ENCODE data around the gene CADM2.
"Not testable (repeated sequence)": the region's sequence is repeated elsewhere in the genome, so short reads cannot be mapped to it uniquely, and the experiment has no call there.

Gene CADM2

DNA sequence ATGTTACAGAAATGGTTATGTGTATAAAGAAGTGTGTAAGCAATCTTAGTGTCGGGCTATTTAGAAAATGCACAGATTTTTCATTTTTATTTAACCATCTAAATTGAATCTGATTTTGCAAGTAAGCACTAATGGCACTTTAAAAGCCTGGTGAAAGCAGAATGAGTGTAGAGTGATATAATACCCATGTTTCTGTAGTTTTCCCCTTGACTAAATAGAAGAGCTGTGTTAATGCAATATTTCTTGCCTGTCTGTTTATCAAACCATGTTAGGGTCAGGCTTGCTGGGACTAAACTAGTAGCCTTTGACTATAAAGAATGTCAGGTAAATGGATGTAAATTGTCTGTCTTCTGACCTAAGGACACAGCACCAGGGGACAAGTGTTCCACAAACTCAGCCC, 714.0 kb downstream of the CADM2 start:
- DNase-seq (ENCODE audit: low spot score), result no peak

DNA sequence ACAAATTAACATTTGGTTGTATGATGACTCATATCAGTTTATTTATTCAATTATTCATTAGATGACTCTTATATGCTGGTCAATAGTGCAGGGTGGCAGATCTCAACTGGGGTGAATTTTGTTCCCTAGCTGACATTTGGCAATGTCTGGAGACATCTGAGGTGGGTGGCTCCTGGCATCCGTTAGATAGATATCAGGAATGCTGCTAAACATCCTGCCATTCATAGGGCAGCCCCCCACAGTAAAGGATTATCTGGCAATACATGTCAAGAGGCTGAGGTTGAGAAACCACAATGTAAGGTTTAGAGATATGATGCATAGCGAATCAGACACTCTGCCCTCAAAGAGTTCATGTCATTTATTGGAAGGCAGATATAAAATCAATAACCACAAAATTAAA, 719.9 kb downstream of the CADM2 start:
- no peak for DNase-seq (ENCODE audit: low spot score)

DNA sequence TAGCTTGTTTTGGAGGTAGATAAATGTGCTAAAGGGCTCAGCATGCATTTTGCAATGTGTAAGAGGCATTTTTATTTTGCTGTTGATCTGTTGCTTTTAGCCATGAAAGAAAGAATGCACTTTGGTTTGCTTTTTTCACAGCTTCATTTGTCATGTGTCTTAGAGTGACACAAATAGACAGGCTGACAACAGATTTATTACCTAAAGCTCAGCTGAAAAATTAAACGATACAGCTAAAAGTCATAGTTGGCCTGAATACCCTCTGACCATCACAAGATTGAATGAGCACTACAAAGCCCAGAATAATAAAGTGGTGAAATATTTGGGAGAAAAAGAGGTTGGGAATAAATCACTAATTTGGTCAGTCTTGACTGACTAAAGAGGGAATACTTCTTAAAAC, 723.1 kb downstream of the CADM2 start:
- no peak for DNase-seq (ENCODE audit: low spot score)

DNA sequence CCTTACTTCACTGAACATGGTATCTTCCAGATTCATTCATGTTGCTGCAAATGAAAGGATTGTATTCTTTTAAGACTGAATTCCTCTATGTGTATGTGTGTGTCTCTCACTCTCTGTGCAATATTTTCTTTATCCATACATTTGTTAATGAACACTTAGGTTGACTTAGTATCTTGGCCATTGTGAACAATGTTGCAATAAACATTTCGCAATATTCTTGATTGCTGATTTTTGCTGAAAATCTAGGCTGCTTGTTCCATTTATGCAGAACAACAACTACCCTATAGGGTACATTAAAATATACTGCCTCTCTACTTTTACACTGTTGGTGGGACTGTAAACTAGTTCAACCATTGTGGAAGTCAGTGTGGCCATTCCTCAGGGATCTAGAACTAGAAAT, 732.4 kb downstream of the CADM2 start:
- no peak for DNase-seq (ENCODE audit: low spot score)

DNA sequence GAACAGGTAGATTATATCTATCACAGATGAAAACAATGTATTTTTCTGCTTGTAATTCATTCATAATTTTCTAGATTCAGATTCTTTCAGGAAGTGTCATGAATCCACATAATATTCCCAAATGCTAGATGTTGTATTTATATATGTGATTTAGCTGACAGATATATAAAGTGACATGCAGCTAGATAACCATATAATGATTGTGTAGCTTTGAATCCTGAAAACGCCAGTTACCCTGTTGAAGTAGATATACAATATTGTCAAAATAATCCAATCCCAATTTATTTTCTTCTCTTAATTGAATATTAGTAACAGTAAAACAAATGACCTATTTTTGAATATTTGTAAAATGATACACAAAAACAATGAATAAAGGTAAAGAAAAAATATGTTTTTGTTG, 738.4 kb downstream of the CADM2 start:
- DNase-seq (ENCODE audit: low spot score), result no peak

DNA sequence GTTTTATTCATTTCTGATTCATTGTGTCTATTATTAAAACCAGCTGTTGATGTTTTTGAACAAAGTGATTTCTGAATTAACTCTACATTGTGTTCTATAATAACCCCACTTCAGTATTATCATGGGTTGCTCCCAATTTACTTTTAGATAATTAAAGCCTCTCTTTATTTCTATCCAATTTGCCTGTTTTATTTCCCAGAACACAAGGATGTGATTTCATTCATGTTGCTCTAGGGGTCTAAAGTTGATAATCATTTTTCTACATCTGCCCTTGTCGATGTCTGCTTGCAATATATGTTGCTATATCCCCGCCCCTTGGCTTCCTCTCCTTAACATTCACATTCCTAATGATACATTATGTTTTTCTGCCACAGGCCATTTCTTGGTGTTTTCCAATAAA, 747.3 kb downstream of the CADM2 start:
- no peak for DNase-seq (ENCODE audit: low spot score)

DNA sequence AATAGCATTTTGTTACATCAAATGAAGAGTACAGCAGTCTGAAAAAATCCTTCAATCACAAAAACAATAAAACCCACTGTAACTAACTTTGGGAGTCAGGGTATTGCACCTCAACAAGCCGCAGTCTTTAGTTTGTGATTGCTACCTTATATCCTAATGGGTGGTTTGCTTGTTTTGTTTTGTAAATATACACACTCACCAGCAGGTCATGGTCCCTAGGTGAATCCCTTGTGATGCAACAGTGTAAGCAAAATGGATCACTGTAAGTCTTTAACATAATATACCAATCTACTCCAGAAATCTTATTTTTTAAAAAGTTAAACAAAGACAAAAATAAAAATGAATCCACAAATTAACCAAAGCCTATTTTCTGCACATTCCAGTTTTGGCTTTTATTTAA, 749.5 kb downstream of the CADM2 start:
- not testable (repeated sequence) for DNase-seq (ENCODE audit: low spot score)

DNA sequence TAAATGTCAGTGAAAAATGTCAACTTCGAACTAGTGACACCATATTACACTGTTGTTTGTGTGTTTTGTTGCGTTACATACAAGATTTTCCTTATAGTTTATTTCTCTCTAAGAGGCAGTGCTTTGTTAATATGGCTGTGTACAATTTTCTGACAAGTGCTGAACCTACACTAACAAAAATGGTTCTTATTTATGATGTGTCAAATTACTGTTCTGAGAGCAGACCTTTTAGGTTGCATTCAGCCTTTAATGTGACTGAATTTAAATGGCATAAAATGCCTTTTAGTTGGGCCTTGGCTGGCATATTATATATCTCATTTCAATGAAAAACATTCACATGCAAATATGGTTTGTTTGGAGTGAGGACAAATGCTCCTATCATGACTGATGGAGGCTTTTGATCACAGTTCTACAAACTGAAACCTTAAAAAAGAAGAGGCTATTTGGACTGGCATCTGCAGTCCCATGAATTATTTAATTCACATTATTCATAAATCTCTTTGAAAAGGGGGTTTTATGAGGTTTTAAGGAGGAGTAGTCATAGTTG, 750.6 kb downstream of the CADM2 start:
- no peak for DNase-seq (ENCODE audit: low spot score)

DNA sequence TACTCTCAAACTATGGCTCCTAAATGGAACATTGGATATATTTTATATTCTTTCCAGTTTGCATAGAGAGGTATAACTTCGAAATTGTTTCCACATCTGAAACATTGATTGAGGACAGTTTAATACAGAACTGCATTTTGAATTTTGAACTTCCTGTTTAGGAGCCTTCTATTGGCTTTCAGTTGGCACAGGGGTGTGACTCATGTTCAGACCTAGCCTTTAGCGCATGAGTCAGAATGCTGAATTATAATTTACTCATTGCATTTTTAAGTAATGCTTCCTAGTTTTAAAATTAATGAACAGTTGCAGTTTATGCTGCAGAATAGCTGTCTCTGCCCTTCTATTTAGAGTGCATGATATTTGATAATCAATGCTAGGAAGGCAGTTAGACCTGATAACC, 751.7 kb downstream of the CADM2 start:
- DNase-seq (ENCODE audit: low spot score), result no peak

DNA sequence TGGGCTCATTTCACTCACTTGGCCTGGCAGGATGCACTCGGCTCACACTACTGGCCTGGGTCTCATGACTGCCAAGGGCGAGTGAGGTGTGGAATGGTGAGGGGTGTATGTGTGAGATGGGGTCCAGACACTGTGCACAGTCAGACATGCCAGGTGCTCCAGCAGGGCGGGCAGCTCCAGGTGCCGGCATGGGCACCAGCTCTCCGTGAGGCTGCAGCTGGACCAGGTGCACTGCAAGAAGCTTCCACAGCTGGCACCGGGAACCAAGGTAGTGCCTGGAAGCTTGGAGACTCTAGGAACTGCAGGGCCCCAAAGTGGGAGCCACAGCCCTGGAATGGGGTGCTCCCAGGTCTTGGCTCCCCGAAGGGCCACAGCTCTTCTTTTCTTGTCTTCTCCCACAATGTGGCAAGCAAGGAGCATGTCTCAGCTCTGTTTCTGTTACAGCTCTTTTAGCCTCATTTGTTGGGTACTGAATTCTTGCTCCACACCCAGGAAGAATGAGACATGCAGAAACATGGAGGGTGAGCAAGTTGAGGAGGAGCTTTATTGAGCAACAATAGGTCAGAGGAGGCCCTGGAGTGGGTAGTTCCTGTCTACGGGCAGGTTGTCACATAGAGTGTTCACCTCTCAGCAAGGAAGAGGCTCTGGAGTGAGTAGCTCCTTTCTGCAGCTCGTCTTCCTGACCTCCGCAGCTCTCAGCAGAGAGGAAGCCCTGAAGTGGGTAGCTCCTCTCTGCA, 762.8 kb downstream of the CADM2 start:
- no peak for DNase-seq (ENCODE audit: low spot score)

DNA sequence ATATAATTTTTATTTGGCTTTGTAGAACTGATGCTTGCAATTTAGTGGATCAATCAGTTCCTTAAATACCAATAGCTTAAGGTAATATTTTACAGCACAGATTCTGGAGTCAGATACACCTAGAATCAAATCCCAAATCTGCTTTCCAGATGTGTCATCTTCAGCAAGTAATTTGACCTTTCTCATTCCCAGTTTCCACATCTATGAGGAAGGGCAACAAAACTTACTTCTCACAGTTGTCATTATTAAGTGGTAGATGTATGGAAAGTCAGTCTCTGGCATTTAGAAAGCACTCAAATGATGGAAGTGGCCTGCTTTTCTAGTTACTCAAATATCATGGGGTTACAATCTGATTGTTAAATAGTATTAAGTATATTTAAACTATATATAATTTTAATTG, 767.0 kb downstream of the CADM2 start:
- no peak for DNase-seq (ENCODE audit: low spot score)

DNA sequence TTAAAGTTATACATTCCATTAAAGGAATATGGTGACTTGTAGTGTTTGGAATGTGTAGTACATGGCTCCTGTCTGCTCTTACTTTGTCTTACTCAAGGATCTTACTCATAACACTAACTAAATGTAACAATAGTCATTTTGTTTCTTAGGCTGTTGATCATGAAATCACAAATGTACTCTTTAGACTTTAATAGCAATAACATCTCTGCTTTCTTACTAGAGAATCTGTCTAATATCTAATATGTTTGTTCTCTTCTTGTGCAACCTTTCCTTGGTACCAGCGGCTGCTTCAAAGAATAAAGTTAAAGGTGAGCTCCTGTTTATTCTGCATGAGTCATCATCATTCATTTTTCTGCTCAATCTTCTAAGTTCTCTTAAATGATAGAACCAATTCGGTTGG, 767.5 kb downstream of the CADM2 start:
- no peak for DNase-seq (ENCODE audit: low spot score)

DNA sequence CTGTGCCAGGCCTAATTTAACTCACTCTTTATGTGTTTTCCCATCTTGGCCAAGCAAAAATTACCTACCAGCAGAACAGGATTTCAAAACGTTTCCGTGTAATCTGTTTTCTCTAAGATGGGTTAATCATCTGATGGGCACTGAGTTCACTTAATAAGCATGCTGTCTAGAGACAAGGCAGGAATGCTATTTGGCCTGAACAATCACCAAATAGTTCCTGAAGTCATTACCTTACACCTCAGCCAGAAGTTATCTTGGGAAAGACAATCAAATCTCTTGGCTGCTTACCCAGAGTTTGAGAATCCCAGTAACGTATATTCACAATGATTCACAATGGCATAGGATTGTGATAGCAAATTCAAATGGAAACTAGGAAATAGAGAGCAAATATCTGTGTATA, 779.1 kb downstream of the CADM2 start:
- DNase-seq (ENCODE audit: low spot score), result no peak

DNA sequence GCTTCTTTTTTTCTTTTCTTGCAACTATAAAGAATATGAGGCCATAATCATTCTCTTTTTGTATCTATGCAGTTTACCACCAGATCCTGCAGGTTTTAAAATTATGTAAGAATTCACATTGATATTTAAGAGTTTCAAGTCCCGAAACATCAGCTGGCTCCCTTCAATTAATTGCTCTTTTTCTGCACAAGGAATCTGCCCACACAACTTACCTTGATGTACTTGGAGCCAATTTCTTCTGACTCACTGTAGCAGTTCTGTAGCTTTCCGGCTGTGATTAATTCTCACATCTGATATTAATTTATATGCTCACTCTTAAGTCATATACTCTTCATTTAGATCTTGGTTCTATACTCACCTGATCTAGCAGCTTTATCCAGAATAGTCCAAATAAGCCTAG, 781.8 kb downstream of the CADM2 start:
- DNase-seq (ENCODE audit: low spot score), result no peak

DNA sequence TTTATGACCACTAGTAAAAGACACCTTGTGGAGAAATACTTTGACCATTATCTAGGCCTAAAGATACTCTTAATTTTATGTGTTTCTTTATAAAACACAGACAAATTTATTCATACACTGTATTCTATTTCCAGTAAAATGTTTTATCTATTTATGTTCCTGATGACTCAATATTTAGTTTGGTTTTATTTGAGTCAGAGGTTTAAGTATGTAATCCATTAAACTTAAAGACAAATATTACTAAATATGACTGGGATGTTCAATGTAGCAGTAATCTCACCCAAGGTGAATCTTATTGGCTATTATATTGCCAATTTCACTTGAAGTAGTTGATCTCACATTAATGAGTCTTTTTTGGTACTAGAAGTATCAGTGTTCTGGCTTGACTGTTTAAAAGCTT, 799.7 kb downstream of the CADM2 start:
- DNase-seq (ENCODE audit: low spot score), result no peak

DNA sequence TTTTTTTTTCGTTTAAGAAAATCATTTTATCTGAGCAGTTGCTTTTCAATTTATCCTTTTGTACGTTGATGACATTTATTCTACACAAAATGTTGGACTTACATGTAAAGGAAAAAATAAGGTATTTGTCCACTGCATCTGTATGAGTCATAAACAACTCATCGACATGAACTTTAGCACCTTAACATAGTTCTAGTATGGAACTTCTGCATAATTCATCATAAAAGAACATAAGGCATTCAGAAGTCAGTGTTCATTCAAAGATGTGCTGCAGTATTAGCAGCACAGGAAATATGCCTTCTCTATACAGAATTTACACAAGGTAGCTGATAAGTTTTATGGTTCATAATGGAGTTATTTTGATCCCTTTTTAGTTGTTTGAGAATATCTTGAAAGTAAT, 801.6 kb downstream of the CADM2 start:
- DNase-seq (ENCODE audit: low spot score), result no peak

DNA sequence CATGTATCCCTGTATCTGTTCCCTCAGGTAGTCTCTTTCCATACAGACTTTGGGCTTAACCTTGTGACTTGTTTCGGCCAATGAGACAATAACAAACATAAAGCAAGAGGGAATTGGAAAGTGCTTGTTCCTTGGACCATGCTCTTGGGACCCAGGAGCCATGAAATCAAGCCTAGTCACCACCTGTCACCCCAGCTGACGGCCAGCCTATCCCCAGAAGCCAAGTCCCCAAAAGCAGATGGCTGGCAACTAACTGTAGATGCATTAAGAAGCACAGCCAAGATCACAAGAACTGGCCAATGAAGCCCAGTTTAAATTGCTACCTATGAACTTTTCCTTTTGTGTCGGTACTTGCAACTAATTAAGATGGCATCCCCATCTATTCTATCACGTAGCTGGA, 822.0 kb downstream of the CADM2 start:
- DNase-seq (ENCODE audit: low spot score), result no peak

DNA sequence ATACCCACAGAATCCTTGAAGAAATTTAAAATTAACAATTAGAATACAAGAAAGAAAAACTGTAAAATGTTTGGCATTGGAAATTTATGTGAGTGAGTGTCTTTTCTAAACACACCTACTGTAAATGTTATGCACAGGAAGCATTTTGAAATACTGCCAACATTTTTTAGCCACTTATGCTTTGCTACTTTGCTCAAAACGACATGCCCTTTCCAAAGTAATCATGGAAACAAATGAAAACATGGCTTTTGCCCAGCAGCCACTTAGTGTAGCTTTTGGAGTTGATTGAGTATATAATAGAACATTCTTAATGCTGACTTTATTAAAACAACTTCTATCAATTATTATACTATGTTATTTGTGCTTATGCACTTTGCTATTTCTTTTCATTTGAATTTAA, 823.0 kb downstream of the CADM2 start:
- DNase-seq (ENCODE audit: low spot score), result no peak

DNA sequence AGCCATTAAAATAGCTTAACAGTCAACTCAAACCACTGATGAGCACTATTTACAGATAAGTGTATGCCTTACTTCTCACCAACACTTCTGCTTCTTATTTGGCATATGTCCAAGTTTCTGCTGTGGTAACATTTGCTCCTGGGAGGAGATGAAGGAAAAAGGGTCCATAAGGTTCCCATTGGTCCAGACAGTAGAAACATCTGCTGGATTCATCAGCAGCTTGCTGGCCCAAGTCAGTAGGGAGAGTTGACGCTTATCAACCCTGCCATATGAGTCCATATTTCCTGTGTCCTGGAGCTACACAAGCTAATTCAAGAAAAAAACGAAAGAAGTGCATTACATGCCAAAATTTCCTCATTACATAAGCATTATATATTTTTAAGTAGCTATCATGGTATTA, 824.5 kb downstream of the CADM2 start:
- DNase-seq (ENCODE audit: low spot score), result no peak

DNA sequence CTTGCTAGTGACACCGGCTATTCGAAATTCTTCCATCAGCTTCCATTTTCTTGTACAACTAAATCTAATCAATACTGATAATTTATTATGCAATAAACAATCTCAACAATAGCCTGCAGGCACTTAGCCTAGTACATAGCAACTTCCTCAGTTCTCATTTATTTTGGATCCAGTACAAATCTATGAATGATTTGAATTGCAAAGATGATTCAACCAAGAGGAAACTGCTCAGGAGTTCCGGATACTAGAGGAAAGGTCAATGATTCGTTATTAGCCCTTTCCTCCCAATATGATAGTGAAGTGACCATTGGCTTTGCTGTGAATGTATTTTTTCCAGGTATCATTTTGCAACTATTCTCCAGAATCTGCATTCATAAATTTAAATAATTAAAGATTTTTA, 827.0 kb downstream of the CADM2 start:
- DNase-seq (ENCODE audit: low spot score), result no peak

DNA sequence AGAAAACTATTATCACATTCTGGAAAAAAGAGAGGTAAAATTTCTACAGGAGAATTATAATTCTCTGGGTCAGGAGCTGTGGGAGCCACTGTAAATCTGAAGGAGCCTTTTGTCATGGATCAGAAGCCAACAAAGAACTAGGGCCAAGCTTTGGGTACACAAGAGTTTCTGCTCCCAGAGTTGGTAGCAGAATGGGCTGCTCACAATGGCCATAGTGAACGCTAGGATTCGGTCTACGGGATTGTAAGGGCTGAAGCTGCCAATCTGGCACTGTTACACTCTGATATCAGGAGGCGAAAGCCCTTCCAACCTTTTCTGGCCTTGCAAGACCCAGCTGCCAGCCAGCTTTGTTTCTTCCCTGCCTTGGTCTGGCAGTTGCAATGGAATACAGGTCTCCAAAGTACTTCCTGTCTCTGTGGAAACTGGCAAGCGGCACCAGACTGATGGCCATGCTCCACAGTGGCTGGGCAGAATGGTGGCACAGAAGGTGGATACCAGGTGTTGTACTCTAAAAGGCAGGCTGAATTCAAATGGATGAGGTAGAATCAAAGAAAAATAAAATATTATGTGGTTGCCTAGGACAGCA, 831.7 kb downstream of the CADM2 start:
- no peak for DNase-seq (ENCODE audit: low spot score)

DNA sequence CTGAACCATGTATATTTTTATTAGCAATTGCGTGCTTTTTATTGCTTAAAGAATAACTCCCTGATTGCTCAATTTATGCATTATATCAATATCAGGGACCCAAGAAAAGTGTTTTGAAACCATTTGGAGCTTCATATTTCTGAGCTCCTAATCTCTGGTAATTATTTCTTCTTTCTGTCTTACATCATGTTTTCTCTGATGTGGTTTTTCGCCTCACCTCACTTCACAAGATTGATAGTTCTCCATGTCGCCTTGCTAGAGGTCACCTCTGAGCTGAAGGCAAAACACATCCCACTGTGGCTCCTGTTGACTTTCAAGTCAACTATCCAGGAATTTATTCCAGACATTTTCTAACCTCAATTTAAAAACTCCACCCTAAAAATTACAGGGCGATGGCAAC, 837.4 kb downstream of the CADM2 start:
- no peak for DNase-seq (ENCODE audit: low spot score)

DNA sequence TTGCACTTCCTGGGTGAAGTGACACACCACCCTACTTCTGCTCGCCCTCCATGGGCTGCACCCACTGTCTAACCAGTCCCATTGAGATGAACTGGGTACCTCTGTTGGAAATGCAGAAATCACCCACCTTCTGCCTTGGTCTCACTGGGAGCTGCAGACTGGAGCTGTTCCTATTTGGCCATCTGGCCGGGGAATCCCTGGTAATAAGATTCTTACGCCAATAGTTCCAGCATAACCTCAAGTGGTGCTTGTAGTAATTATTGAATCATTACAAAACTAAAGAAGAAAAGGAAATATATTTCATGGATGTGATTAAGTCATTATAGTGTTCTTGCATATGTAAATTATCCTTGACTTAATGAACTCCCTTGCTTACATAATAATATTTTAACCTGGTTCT, 841.9 kb downstream of the CADM2 start:
- no peak for DNase-seq (ENCODE audit: low spot score)

DNA sequence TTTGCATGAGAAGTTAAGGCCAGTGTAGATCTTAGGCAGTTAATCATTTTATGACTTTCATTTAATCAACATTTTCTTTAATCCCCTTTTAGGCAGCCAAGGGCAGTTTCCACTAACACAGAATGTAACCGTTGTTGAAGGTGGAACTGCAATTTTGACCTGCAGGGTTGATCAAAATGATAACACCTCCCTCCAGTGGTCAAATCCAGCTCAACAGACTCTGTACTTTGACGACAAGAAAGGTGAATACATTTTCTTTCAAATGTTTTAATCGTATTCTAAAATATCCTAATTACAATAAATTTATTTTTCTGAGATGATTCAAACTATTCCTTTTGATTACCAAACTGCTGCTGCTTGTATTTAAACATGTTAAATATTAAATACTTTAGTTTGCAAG, 843.2 kb downstream of the CADM2 start:
- DNase-seq (ENCODE audit: low spot score), result no peak
